ENCODE data around the gene MSH5. TPM values are rescaled to one million over a fixed set of nuclear protein-coding genes. Genes with fewer than 3 reads are reported as not detected.
A peak's percentile ranks its signal among the peaks of the same experiment; 100 is the strongest.
"Not testable (repeated sequence)": the region's sequence is repeated elsewhere in the genome, so short reads cannot be mapped to it uniquely, and the experiment has no call there.

Gene MSH5
- total RNA-seq = 1.4 and 2.6 TPM in 2 replicates

- peak; percentile 99 for DNase-seq (ENCODE audit: low read depth in 2 of 2)
These were observed at the start of gene MSH5 for GRCh38 chr6:31739639-31740396. Gene MSH5 (plus strand): TSS chr6:31740005. CDS start chr6:31740467, 462 bp downstream.

- DNase-seq (ENCODE audit: low read depth in 2 of 2) = no peak
These were observed 49.4 kb upstream of the MSH5 start for GRCh38 chr6:31690231-31691077.

GRCh38 chr6:31691078-31691463 is 48.7 kb upstream of the MSH5 start:
- no peak for DNase-seq (ENCODE audit: low read depth in 2 of 2)

- no peak for DNase-seq (ENCODE audit: low read depth in 2 of 2)
These were observed 48.2 kb upstream of the MSH5 start for GRCh38 chr6:31691564-31692108.

GRCh38 chr6:31692353-31692752 is 47.5 kb upstream of the MSH5 start:
- DNase-seq (ENCODE audit: low read depth in 2 of 2) = no peak

- DNase-seq (ENCODE audit: low read depth in 2 of 2) = no peak
These were observed 46.9 kb upstream of the MSH5 start for GRCh38 chr6:31692886-31693285.

- no peak for DNase-seq (ENCODE audit: low read depth in 2 of 2)
These were observed 46.3 kb upstream of the MSH5 start for GRCh38 chr6:31693535-31693934.

GRCh38 chr6:31697555-31697954 is 42.2 kb upstream of the MSH5 start:
- no peak for DNase-seq (ENCODE audit: low read depth in 2 of 2)

- DNase-seq (ENCODE audit: low read depth in 2 of 2) = no peak
These were observed 38.9 kb upstream of the MSH5 start for GRCh38 chr6:31700740-31701401.

GRCh38 chr6:31701666-31702404 is 38.0 kb upstream of the MSH5 start:
- peak; percentile 55 to 61 for DNase-seq (ENCODE audit: low read depth in 2 of 2)

- peak; percentile 31 to 43 for DNase-seq (ENCODE audit: low read depth in 2 of 2)
These were observed 37.4 kb upstream of the MSH5 start for GRCh38 chr6:31702405-31702818.

GRCh38 chr6:31702819-31703716 is 36.7 kb upstream of the MSH5 start, which contains the start of gene ABHD16A:
Gene ABHD16A (minus strand): TSS chr6:31703324. CDS start chr6:31703281, 43 bp downstream.
- DNase-seq (ENCODE audit: low read depth in 2 of 2) = peak; percentile 99

- DNase-seq (ENCODE audit: low read depth in 2 of 2) = no peak
These were observed 33.9 kb upstream of the MSH5 start for GRCh38 chr6:31705931-31706330.

- DNase-seq (ENCODE audit: low read depth in 2 of 2) = no peak
These were observed 33.2 kb upstream of the MSH5 start, which contains the start of gene LY6G6F for GRCh38 chr6:31706599-31706998. Gene LY6G6F (plus strand): TSS chr6:31706866. CDS start chr6:31706907, 41 bp downstream.

- DNase-seq (ENCODE audit: low read depth in 2 of 2) = no peak
These were observed 32.1 kb upstream of the MSH5 start for GRCh38 chr6:31707701-31708100.

GRCh38 chr6:31708224-31708623 is 31.6 kb upstream of the MSH5 start:
- no peak for DNase-seq (ENCODE audit: low read depth in 2 of 2)

- DNase-seq (ENCODE audit: low read depth in 2 of 2) = not testable (repeated sequence)
These were observed 30.6 kb upstream of the MSH5 start for GRCh38 chr6:31709157-31709556.

- no peak for DNase-seq (ENCODE audit: low read depth in 2 of 2)
These were observed 29.1 kb upstream of the MSH5 start for GRCh38 chr6:31710523-31711219.

GRCh38 chr6:31711233-31711632 is 28.6 kb upstream of the MSH5 start:
- DNase-seq (ENCODE audit: low read depth in 2 of 2) = no peak
